Fibroblast of the aortic adventitia (primary cell): ENCODE measurements around the gene ATPAF1. TPM values are rescaled to one million over a fixed set of nuclear protein-coding genes. Genes with fewer than 3 reads are reported as not detected.

Source experiments
- DNase-seq: peaks from one replicate; pipeline ENCODE4 v3.0.0-alpha.2; 2010; ENCODE audit warnings: low read depth
- H3K4me3 ChIP-seq: 2 replicates; pipeline ENCODE4 v1.5.1; 2011; ENCODE audit warnings: low read depth, mild to moderate bottlenecking, control low read depth, low read length, moderate library complexity
- total RNA-seq: library from RNA; depleted of rRNA; stranded (reverse); fragments of >200 nt; gene quantifications from 2 replicates; pipeline ENCODE4 v1.2.3, GENCODE V29; 2012; ENCODE audit warnings: low replicate concordance
- TF ChIP-seq, protein P1 (sequence below): IDR thresholded peaks from 2 replicates; pipeline ENCODE4 v1.5.1; 2011; ENCODE audit warnings: mild to moderate bottlenecking, low read length, control low read depth, inconsistent platforms; ENCODE audit not compliant: insufficient read depth

The ATPAF1 gene
- total RNA-seq, 1 donor = 53.5 TPM

DNA sequence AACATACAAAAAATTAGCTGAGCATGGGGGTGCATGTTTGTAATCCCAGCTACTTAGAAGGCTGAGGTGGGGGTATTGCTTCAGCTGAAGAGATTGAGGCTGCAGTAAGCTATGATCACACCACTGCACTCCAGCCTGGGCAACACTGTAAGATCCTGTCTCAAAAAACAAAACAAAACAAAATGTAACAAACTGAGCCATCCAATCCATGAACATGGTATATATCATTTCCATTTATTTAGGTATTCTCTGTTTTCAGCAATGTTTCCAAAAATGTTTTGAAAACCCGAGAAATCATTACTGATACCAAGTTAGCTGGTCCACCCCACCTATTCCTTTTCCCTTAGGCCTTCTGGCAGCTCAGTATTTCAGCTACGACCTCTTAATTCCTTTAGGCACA is 18.4 kb downstream of the ATPAF1 start:
- H3K4me3 ChIP-seq = no peak overlapping the region
- DNase-seq = no peak
- TF ChIP-seq, protein P1, sequence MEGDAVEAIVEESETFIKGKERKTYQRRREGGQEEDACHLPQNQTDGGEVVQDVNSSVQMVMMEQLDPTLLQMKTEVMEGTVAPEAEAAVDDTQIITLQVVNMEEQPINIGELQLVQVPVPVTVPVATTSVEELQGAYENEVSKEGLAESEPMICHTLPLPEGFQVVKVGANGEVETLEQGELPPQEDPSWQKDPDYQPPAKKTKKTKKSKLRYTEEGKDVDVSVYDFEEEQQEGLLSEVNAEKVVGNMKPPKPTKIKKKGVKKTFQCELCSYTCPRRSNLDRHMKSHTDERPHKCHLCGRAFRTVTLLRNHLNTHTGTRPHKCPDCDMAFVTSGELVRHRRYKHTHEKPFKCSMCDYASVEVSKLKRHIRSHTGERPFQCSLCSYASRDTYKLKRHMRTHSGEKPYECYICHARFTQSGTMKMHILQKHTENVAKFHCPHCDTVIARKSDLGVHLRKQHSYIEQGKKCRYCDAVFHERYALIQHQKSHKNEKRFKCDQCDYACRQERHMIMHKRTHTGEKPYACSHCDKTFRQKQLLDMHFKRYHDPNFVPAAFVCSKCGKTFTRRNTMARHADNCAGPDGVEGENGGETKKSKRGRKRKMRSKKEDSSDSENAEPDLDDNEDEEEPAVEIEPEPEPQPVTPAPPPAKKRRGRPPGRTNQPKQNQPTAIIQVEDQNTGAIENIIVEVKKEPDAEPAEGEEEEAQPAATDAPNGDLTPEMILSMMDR = no peak

- TF ChIP-seq, protein P1 = no peak
- H3K4me3 ChIP-seq = no peak overlapping the region
- DNase-seq = no peak
These were observed 20.6 kb downstream of the ATPAF1 start for GRCh38 chr1:46647611-46648010.

DNA sequence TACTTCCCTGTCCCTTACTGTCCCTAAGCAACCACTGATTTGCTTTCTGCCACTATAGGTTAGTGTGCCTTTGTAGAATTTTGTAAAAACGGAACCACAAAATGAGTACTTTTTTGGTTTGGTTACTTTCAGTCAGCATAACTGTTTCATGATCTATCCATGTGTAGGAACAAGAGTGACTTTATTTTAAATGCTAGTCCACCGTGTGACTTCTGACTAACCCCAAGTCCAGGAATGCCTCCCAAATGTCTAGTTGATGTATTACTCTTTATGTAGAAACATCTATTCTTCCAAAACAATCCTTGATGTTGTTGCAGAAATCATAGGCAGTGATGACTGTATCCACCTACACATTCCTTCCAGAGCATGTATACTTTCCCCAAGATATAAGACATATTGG is 21.3 kb downstream of the ATPAF1 start:
- peak; percentile 55 for DNase-seq
- H3K4me3 ChIP-seq = no peak overlapping the region
- TF ChIP-seq, protein P1 = no peak

- peak; percentile 32 for DNase-seq
- H3K4me3 ChIP-seq = no peak overlapping the region
- TF ChIP-seq, protein P1 = no peak
These were observed 21.8 kb downstream of the ATPAF1 start for GRCh38 chr1:46646331-46646730.

- H3K4me3 ChIP-seq = no peak overlapping the region
- DNase-seq = no peak
- TF ChIP-seq, protein P1 = no peak
These were observed 22.3 kb downstream of the ATPAF1 start for GRCh38 chr1:46645815-46646214.

DNA sequence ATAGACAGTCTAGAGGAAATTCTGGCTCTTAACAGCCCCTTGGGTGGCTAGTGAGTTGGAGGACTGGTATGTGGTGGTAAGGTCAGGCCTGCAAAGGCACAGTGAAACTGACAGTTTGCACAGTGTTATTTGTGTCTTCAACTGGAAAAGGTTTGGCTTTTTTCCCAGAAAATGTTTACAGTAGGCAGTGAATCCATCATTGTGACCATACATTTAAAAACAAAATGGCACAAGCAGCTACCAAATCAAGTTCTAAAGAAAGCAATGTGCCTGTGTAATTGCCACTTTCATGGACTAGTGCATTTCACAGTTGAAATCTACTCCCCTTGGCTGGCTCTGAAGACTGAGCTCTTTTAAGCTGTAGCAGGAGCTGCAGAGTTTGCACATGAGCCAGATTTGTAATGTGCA is 24.8 kb downstream of the ATPAF1 start:
- TF ChIP-seq, protein P1 = no peak
- no peak overlapping the region for H3K4me3 ChIP-seq
- DNase-seq = peak; percentile 75

GRCh38 chr1:46642115-46642680 is 26.0 kb downstream of the ATPAF1 start:
- DNase-seq = no peak
- TF ChIP-seq, protein P1 = no peak
- H3K4me3 ChIP-seq = no peak overlapping the region
